GM21723 (cell line): ENCODE results near the gene FNDC3A.
"Not testable (repeated sequence)": the region's sequence is repeated elsewhere in the genome, so short reads cannot be mapped to it uniquely, and the experiment has no call there.

Experiments used
- ATAC-seq: cut with Tn5 transposase; IDR thresholded peaks from one replicate; pipeline ENCODE4 v1.9.1; 2021; ENCODE audit warnings: mild to moderate bottlenecking, moderate library complexity; ENCODE audit not compliant: unreplicated experiment

The FNDC3A gene

DNA sequence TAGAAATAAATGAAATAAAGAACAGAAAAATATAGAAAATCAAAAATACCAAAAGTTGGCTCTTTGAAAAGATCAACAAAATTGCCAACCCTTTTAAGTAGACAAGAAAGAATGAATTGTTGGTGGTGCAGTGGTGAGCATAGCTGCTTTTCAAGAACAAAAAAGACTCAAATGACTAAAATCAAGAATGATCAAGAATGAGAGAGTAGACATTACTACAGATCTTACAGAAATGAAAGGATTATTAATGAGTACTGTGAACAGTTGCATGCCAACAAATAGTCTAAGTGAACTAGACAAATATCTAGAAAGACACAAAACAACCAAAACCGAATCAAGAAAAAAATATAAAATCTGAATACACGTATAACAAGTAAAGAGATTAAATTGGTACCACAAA, 53.9 kb downstream of the FNDC3A start:
- no peak for ATAC-seq

DNA sequence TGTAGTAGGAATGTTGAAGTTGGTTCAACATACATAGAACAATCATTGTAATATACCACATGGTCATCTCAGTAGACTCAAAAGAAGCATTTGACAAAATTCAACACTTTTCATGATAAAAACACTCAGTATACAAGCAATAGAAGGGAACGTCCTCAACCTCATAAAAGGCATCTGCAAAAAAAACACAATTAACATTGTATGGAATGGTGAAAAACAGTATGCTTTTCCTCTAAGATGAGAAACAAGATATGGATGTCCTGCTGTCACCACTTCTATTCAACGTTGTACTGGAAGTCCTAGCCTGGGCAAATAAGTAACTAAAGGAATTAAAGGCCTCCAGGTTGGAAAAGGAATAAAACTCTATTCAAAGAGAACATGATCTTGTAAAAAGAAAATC, 54.5 kb downstream of the FNDC3A start:
- ATAC-seq = no peak

DNA sequence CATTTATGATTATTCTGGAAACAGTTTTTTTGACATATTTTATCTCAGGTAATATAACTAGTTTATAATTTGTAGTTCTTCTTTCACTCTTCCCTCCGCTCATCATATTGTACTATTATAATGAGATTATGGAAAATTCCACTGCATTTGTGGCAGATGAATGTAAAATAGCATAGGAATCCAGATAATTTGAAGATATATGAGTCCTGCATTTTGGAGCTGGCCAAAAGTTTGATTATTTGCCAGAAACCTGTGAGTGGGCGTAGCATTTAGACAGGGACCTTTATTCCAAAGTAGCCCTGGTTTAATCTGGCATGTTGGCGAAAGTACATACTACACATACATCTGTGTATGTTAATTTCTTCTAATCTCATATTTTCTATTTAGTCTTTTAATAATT, 65.2 kb downstream of the FNDC3A start:
- no peak for ATAC-seq

DNA sequence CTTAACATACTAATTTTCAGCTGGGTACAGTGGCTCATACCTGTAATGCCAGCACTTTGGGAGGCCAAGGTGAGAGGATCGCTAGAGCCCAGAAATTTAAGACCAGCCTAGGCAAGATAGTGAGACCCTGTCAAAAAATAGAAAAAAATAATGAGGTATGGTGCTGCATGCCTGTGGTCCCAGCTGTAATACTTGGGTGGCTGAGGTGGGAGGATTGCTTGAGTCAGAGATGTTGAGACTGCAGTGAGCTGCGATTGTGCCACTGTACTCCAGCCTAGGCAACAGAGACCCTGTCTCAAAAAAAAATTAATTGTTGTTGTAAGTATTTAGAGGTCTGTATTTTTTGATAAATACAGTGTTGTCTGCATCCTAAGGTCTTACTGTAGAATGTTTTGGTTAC, 66.8 kb downstream of the FNDC3A start:
- ATAC-seq = no peak

DNA sequence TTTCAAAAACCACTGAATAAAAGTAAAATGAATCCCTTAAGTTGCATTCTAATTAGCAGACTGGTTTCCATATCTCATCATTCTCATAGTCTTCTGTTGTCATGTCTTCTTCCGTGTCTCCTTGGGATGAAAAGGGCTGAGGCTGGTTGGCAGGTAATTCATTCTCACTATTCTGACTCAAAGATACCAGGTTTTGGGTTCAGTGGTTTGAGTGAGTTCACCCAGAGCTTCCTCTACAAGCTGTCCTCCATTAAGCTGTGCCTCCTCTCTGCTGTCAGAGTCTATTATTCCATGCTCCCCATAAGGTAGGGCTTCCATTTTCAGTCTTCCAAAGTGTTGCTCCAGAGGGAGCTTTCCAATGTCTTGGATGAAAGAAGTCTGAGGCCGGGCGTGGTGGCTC, 68.3 kb downstream of the FNDC3A start:
- no peak for ATAC-seq

DNA sequence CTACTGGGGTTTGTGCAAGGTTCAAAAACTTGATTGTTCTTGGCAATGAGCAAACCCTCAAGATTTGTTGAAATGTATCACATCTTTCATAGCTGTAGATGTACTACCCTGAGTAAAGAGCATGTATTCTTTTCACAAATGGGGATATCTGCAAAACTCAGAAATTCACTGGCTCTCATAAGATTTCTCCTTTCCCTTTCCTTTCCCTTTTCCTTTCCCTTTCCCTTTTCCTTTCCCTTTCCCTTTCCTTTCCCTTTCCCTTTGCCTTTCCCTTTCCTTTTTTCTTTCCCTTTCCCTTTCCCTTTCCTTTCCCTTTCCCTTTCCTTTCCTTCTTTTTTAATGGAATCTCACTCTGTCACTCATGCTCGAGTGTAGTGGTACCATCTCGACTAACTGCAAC, 69.1 kb downstream of the FNDC3A start:
- ATAC-seq = no peak

DNA sequence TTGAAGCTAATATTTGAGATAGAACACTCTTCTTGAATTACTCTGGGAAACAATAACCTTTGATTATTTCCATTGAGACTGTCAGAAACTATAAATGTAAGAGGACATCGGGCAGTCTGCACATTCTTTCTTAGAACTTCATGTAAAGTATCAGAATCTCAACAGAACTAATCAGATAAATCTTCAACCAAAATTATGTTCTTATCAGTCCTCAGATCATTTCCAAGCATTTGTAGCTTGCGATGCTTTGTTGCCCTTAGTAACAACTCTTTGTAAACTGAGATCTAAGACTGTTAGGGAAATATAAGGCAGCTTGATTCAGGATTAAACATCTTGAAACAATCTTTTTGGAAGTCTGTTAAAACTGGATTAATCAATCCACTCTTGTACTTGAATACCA, 70.3 kb downstream of the FNDC3A start:
- ATAC-seq = no peak

DNA sequence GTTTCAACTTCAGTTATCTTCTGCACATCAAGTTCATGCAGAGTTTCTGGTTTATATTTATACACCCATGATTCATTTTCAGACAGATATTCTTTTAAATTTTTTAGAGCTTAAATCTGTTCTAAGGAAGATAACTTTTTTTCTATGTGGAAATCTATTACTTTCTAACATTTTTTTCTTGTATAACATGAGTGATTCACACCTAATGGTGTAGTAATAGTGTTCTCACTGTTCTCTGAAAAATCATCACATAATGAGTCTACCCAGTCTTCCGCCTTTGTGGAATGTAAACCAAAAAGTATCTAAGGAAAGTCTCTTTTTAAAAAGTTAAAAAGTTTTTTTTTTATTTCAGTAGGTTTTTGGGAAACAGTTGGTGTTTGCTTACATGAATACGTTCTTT, 70.8 kb downstream of the FNDC3A start:
- no peak for ATAC-seq

DNA sequence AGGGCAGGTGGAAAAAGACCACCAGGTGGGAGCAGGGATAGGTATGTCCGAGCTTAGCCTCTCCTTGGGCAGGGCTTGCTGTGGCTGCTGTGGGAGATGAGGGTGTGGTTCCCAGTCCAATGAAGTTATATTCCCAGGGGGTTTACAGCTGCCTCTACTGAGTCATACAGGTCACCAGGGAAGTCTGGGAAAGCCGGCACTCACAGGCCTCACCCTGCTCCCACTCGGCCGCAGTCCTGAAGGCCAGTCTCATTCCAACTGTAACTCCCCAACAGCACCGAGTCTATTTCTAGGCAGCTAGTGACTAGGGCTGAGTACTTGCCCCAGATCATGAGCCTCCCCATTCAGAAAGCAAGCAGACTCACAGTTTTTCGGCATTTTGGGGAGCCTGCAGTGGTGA, 77.1 kb downstream of the FNDC3A start:
- no peak for ATAC-seq

DNA sequence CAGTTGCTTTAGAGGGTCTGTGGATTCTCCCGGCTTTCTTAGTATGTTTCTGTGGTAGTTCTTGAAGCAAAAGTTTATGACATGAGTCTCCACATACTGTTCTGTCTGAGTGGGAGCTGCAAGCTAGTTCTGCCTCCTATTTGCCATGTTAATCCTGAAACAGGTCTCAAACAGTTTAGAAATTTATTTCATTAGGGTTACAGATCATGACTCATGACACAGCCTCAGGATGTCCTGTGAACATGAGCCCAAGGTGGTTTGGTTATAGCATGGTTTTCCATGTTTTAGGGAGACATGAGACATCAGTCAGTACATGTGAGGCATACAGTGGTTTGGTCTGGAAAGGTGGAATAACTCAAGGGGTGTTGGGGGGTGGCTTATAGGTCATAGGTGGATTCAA, 77.5 kb downstream of the FNDC3A start:
- no peak for ATAC-seq

DNA sequence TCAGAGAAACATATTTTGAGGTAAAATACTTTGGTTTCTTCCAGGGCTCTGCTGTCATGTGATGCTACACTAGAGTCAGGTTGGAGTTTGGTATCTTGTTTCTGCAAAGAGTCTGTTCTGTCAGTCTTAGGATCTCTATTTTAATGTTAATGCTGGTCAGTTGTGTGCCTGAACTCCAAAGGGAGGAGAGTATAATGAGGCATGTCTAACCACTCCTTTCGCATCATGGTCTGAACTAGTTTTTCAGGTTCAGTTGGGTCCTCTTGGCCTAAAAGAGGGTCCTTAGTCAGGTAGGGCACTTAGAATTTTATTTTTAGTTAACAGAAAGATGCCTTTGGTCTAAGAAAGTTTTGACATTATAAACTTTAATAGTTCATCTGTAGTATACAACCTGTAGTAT, 78.2 kb downstream of the FNDC3A start:
- ATAC-seq = no peak

DNA sequence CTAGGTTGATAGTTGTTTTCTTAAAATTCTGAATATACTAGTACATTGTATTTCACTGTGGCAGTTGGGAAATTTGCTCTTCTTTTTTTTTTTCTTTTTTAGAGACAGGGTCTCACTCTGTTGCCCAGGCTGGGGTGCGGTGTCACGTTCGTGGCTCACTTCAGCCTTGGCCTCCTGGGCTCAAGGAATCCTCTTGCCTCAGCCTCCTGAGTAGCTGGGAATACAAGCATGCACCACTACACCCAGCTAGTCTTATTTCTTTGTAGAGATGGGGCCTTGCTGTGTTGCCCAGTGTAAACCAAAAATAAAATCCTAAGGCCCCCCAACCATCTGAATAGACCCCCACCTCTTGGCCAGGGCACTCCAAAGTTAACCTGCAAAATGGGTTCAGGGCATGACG, 79.3 kb downstream of the FNDC3A start:
- no peak for ATAC-seq

DNA sequence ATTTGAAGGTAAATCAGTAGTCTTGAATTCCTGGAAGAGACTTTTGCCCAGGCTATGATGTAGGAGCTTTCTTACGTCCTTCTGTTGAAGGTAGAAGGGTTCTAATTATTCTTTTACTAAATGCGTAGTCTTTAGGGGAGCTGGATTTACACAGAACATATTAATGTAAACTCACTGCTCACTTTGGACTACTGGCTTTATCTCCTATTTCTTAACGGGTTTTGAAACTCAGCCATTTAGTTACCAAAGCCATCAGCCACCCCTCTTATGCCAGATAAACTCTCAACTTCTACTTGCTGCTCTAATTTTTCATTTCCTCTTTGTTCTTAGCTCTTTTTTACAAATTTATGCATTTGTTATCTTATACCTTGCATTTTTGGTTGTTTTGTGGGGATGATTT, 81.5 kb downstream of the FNDC3A start:
- no peak for ATAC-seq

DNA sequence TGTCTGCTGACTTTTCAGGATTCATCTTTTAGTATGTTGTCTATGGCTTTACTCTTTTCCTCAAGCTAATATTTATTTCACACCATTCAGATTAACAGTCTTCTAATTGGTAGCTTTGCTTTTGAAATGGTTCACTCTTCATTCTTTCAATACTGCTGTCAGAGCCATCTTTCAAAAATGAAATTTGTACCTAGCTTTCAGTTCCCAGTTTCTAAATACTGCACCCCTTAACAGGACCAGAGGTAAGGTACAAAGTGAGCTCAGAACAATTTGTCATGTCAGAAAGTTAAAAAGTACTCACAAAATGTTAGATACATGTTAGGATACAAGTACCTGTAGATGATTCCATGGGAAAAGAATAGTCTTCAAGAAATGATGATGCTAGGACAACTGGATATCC, 83.0 kb downstream of the FNDC3A start:
- peak; percentile 49 for ATAC-seq

DNA sequence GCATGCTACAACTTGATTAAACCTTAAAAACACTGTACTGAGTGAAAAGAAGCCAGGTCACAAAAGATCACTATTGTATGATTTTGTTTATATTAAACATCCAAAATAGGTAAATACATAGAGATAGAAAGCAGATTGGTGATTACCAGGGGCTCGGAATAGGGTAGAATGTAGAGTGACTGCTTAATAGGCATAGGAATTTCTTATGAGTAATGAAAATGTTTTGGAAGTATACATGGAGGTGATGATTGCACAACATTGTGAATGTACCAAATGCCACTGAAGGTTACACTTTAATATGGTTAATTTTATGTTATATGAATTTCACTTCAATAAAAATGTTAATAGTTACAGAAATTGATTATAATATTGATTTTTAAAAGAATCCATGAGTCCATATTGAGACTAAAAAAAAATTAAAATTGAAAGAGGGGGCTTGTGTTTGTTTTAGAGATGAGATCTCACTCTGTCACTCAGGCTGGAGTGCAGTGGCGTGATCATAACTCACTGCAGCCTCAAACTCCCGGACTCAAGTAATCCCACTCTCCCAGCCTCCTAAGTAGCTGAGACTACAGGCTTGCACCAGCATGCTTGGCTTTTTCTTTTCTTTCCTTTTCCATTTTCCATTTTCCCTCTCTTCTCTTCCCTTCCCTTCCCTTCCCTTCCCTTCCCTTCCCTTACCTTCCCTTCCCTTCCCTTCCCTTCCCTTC, 85.1 kb downstream of the FNDC3A start:
- no peak for ATAC-seq

DNA sequence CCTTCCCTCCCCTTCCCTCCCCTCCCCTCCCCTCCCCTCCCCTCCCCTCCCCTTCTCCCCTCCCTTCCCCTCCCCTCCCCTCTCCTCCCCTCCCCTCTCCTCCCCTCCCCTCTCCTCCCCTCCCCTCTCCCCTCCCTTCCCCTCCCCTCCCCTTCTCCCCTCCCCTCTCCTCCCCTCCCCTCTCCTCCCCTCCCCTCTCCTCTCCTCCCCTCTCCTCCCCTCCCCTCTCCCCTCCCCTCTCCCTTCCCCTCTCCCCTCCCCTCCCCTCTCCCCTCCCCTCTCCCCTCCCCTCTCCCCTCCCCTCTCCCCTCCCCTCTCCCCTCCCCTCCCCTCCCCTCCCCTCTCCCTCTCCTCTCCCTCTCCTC, 85.7 kb downstream of the FNDC3A start:
- ATAC-seq = not testable (repeated sequence)

DNA sequence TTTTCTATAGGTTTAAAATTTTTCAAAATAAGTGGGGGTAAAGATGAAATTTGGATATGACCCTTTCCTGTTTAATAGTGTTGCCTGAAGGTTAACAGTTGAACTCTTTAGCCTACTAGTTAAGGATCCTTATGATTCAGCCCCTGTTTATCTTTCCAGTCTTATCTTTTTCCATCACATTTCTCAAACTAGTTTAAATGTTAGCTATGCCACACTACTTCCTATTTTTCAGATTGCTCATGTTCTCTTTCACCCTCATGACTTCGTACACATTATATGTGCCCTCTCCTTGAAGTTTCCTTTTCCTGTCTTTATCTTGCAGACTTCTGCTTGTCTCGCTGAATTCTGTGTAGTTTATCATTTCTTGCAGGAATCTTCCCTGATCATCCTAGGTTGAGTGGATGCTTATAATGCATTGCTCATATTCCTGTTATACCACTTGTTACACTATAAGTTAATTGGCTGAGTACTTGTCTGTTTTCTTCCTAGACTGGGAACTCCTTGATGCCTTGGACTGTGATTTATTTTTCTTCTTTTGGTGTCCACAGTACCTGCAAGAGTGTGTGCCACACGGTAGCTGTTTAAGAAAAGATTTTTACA, 86.7 kb downstream of the FNDC3A start:
- ATAC-seq = no peak

DNA sequence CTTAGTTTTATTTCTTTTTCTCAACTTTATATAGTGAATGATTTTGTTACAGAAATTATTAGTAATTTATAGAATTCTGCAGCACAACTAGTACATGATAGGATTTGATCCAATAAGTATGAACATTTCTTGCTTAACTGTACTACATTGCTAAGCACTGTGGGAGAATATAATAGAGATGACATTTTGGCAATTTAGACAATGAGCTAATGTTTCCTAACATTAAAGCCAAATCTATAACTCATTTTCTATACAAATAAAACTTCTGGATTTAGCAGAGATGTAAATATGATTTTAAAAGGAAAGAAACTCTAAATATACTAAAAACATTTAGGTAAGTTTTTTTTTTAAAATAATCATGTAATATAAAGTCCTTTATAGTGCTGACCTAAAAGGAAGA, 87.3 kb downstream of the FNDC3A start:
- no peak for ATAC-seq

DNA sequence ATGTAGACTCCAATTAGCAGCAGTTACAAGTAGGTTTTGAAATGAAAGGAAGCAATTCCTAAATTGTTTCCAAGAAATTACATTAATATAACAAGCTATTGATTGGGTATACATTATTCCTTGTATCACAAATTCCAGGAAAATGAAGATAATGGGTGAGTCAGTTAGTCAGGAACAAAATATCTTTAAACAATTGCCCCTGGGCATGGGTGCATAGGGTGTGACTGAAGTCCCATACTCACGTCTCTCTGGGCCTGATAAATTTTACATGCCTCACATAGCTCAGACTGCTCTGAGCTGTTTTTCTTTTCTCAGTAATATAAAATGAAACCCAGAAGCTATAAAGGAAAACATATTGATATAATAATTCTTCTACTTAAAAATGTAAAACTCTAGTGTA, 87.8 kb downstream of the FNDC3A start:
- no peak for ATAC-seq

DNA sequence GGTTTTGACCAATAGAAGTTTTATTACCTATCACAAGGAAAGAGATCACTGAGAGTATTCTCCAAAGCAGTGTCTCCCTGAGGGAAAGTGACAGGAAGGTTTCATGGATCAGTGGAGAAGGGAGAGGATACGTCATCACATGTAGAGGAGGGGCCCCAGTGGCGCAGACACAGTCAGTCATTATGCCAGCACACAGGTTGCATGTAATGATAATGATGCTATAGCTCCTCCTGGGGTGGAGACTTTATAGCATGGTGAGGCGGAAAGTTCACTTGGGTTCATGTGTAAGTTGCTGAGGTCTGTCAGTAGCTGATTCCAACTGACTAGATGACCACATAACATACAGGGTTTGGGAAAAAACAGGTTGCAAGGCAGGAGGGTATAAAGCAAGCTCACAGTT, 88.8 kb downstream of the FNDC3A start:
- no peak for ATAC-seq

DNA sequence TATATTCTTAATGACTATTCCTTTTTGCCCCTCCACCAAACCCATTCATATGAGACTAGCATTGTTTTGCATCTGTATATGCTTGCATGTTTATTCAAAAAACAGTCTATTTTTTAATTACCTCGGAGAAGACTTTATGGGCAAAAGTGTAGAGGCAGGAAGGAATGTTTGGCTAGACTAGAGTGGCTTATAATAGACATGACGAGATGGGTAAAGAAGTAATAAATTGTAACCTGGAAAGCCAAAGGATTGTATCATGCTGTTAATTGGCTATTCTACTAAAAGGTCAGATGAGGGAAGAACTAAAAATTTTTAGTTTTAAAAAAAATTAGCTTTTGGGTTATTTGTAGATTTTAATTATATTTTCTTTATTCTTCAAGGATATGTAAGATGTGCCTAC, 91.1 kb downstream of the FNDC3A start:
- ATAC-seq = no peak

DNA sequence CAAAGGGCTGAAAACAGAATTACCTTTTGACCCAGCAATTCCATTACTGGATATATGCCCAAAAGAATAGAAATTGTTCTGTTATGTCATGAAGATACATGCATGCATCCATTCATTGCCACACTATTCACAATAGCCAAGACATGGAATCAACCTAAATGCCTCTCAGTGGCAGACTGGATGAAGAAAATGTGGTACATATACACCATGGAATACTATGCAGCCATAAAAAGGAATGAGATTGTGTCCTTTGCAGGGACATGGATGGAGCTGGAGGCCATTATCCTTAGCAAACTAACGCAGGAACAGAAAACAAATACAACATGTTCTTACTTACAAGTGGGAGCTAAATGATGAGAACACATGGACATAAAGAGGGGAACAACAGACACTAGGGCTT, 92.8 kb downstream of the FNDC3A start:
- not testable (repeated sequence) for ATAC-seq

DNA sequence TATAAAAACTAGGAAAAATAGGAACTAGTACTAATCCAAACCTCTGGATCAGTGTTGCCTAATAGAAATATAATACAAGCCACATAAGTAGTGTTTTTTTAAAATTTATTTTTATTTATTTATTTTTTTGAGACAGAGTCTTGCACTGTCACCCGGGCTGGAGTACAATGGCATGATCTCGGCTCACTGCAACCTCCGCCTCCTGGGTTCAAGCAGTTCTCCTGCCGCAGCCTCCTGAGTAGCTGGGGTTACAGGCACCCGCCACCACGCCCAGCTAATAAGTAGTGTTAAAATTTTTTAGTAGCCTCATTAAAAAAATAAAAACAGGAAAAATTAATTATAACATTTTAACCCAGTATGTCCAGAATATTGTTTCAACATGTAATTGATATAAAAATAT, 94.3 kb downstream of the FNDC3A start:
- not testable (repeated sequence) for ATAC-seq
